Prostate gland (tissue), 2 donors: ENCODE data around the gene GCGR. TPM values are rescaled to one million over a fixed set of nuclear protein-coding genes. Genes with fewer than 3 reads are reported as not detected.

ENCODE experiments used
- DNase-seq: peaks from one replicate; pipeline ENCODE4 v3.0.0-alpha.2; 2019; ENCODE audit warnings: low spot score
- H3K27ac ChIP-seq, 2 donors: fragments of 200-600 bp; sonication (generic); 2 replicates each; pipeline ENCODE4 v1.5.1; 2017 to 2019
- H3K27me3 ChIP-seq: fragments of 200-600 bp; sonication (generic); replicated peaks from 2 replicates; pipeline ENCODE4 v1.5.1; 2019; ENCODE audit not compliant: insufficient read depth
- H3K36me3 ChIP-seq, 2 donors: fragments of 200-600 bp; sonication (generic); 1 replicate in 1 of 2; 2 replicates in 1 of 2; pipeline versions ENCODE4 v1.5.1 to v1.8.1; 2017 to 2019
- H3K4me1 ChIP-seq: fragments of 200-600 bp; sonication (generic); replicated peaks from 2 replicates; pipeline ENCODE4 v1.5.1; 2019
- H3K4me3 ChIP-seq, 2 donors: fragments of 200-600 bp; sonication (generic); 2 replicates each; pipeline ENCODE4 v1.5.1; 2017 to 2019
- H3K9me3 ChIP-seq: fragments of 200-600 bp; sonication (generic); 2 replicates; pipeline ENCODE4 v1.5.1; 2017
- CTCF ChIP-seq, 4 experiments: fragments of 200-600 bp in 2 of 4; fragments of 450-650 bp in 2 of 4; sonication (generic) in 2 of 4; IDR thresholded peaks; 1 replicate in 3 of 4; 2 replicates in 1 of 4; pipeline ENCODE4 v1.5.1; 2016 to 2019; ENCODE audit warnings: antibody characterized with exemption in 4 of 4, mild to moderate bottlenecking in 2 of 4, moderate library complexity in 2 of 4
- POLR2A ChIP-seq: fragments of 450-650 bp; IDR thresholded peaks from one replicate; pipeline ENCODE4 v1.6.1; 2016; ENCODE audit warnings: antibody characterized with exemption, mild to moderate bottlenecking
- POLR2AphosphoS5 ChIP-seq: sonication (generic); formaldehyde crosslinking; IDR thresholded peaks from one replicate; pipeline ENCODE4 v1.6.1; 2017; ENCODE audit warnings: antibody characterized with exemption
- WGBS: methylation state at CpG from one replicate; pipeline ENCODE4 v1.1.5; 2018; 5-methylcytosine and 5-hydroxymethylcytosine counted together
- intact Hi-C: fragments of 100-400 bp; cut with DNase I; formaldehyde crosslinking; loops from one replicate; pipeline ENCODE4 v1.14.2; 2022
- total RNA-seq, 2 donors: library from RNA; depleted of rRNA; stranded (reverse); fragments of >200 nt; gene quantifications; one replicate each; pipeline ENCODE4 v1.1.0, GENCODE V29; 2016

GCGR gene
- total RNA-seq, 2 donors from 2014 or later, result 0.97 TPM; not detected in 1

GRCh38 chr17:81809556-81809998 is 5.6 kb downstream of the GCGR start:
- WGBS, result 78% methylated on average over 7 of the region's 7 CpGs
- TF ChIP-seq POLR2A (no peak), CTCF (IDR thresholded peaks at IDR 0.05) (no peak), POLR2AphosphoS5 (no peak)
- peaks cover 15% of the 10 kb centered on the region for H3K27me3 ChIP-seq

GRCh38 chr17:81810476-81810875 is 6.5 kb downstream of the GCGR start:
- TF ChIP-seq CTCF (IDR thresholded peaks at IDR 0.05) (no peak), POLR2A (no peak), POLR2AphosphoS5 (no peak)
- Histone ChIP-seq H3K4me1 (no peaks in the 10 kb centered on the region), H3K27ac (no peak overlapping the region), H3K9me3 (no peaks in the 10 kb centered on the region), H3K4me3 (no peak overlapping the region), H3K36me3 (no peaks in the 10 kb centered on the region), H3K27me3 (peaks cover 6% of the 10 kb centered on the region)
- WGBS, result 81% methylated on average over 8 of the region's 8 CpGs
- intact Hi-C loops, result no loop called here
- no peak for DNase-seq

More at GRCh38 chr17:81809556-81809998, 5.6 kb downstream of the GCGR start:
- Histone ChIP-seq H3K27ac (no peak overlapping the region), H3K9me3 (no peaks in the 10 kb centered on the region), H3K36me3 (no peaks in the 10 kb centered on the region), H3K4me3 (no peak overlapping the region), H3K4me1 (no peaks in the 10 kb centered on the region)
- intact Hi-C loops, result no loop called here
- DNase-seq, result no peak

- WGBS, result 80% methylated on average over 23 of the region's 42 CpGs
- Histone ChIP-seq H3K4me3 (no peak overlapping the region), H3K4me1 (no peaks in the 10 kb centered on the region), H3K27me3 (peaks cover 5% of the 10 kb centered on the region), H3K36me3 (no peaks in the 10 kb centered on the region), H3K27ac (no peak overlapping the region), H3K9me3 (no peaks in the 10 kb centered on the region)
- no peak for TF ChIP-seq POLR2AphosphoS5
- TF ChIP-seq CTCF (IDR thresholded peaks at IDR 0.05), result no peak
- TF ChIP-seq POLR2A, result no peak
- intact Hi-C loops, result no loop called here
- DNase-seq, result no peak
Measured at GRCh38 chr17:81810892-81811704, 7.1 kb downstream of the GCGR start.

GRCh38 chr17:81811705-81812570 is 8.0 kb downstream of the GCGR start:
- Histone ChIP-seq H3K27ac (no peak overlapping the region), H3K27me3 (no peaks in the 10 kb centered on the region), H3K4me3 (no peak overlapping the region), H3K4me1 (no peaks in the 10 kb centered on the region), H3K9me3 (no peaks in the 10 kb centered on the region), H3K36me3 (no peaks in the 10 kb centered on the region)
- intact Hi-C loops, result no loop called here
- 80% methylated on average over 22 of the region's 24 CpGs for WGBS
- TF ChIP-seq CTCF (IDR thresholded peaks at IDR 0.05) (no peak), POLR2AphosphoS5 (no peak), POLR2A (no peak)
- no peak for DNase-seq
